ENCODE data around the gene FAM222A. TPM values are rescaled to one million over a fixed set of nuclear protein-coding genes. Genes with fewer than 3 reads are reported as not detected.

The FAM222A gene
- total and polyA plus RNA-seq, 2 of the 8 experiments (the other 6 are each of a cell fraction or from before 2014, with no cell fraction given): 0.94 to 1.1 TPM

DNA sequence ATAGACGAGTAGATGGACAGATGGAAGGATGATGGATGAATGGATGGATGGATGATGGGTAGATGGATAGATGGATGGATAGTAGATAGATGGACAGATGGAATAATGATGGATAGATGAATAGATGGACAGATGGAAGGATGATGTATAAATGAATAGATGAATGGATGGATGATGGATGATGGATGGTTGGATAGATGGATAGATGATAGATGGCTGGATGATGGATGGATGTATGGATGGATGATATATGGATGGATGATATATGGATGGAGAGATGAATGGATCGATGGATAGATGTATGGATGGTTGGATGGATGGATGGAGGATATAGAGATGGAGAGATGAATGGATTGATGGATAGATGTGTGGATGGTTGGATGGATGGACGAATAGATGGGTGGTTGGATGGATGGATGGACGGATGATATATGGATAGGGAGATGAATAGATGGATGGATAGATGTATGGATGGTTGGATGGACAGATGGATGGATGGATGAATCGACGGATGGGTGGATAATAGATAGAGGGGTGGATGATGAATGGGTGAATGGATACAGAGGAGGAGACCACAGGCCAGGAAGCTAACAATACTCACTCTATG, 100.3 kb downstream of the FAM222A start:
- H4K8ac ChIP-seq (ENCODE audit: extremely low read depth, insufficient read depth, low read length): no peak overlapping the region
- FAIRE-seq (no peak), DNase-seq (ENCODE audit: low read depth in 1 of 2, low spot score in 2 of 2) (no peak)
- H3K14ac ChIP-seq (ENCODE audit: insufficient read length): no peak overlapping the region
- no peak overlapping the region for H3K4me3 ChIP-seq (ENCODE audit: extremely low read depth in 1 of 4, insufficient read depth in 2 of 4, low read depth in 3 of 4, low read length in 4 of 4)
- H3K9ac ChIP-seq (replicated peaks in 1 of 4; ENCODE audit: extremely low read depth in 1 of 4, low read depth in 3 of 4, low read length in 3 of 4): no peak overlapping the region
- H3K36me3 ChIP-seq (ENCODE audit: control insufficient read depth in 2 of 4, insufficient read depth in 4 of 4, low read length in 3 of 4): no peaks in the 10 kb centered on the region
- no peak overlapping the region for H4K91ac ChIP-seq (replicated peaks; ENCODE audit: insufficient read length, low read length)
- H3K79me2 ChIP-seq (ENCODE audit: control insufficient read depth in 1 of 2, insufficient read depth in 2 of 2, low read length in 2 of 2): no peaks in the 10 kb centered on the region
- no peak overlapping the region for H4K5ac ChIP-seq (ENCODE audit: insufficient read length, low read depth, low read length)
- peaks cover 0 to 13% of the 10 kb centered on the region in 2 experiments for H4K20me1 ChIP-seq (replicated peaks in 1 of 2; ENCODE audit: control insufficient read depth in 1 of 2, insufficient read depth in 2 of 2, low read length in 2 of 2)
- ChIA-PET CTCF (ENCODE audit: partially characterized antibody) (interaction anchor here (1.0 to 2.8 kb wide), 4 partner anchors 8 to 32 kb away, joined by 3 to 28 read pairs (median 4); no protein-coding TSS in a partner anchor), POLR2A (ENCODE audit: partially characterized antibody) (no interaction called here)
- H3K79me1 ChIP-seq (ENCODE audit: low read depth, low read length): no peaks in the 10 kb centered on the region
- no peaks in the 10 kb centered on the region for H3K27me3 ChIP-seq (replicated peaks in 1 of 4; ENCODE audit: control insufficient read depth in 3 of 4, extremely low read depth in 1 of 4, insufficient read depth in 3 of 4, low read length in 3 of 4)
- WGBS, 2 experiments (ENCODE audit: extremely low coverage in 1 of 2, insufficient coverage in 1 of 2, insufficient read length in 1 of 2, insufficient replicate concordance in 2 of 2, low coverage in 1 of 2, low lambda C conversion rate in 2 of 2, missing lambda C conversion rate in 1 of 2): 84 to 100% methylated on average over 6 of the region's 6 CpGs
- H2AK5ac ChIP-seq (ENCODE audit: low read depth, low read length): no peak overlapping the region
- no peak overlapping the region for H3K18ac ChIP-seq (ENCODE audit: extremely low read depth, low read length)
- no peak overlapping the region for H2BK120ac ChIP-seq (replicated peaks; ENCODE audit: low read depth, low read length)
- H2BK12ac ChIP-seq (ENCODE audit: low read depth, low read length): no peak overlapping the region
- H2AFZ ChIP-seq (ENCODE audit: low read length): no peak overlapping the region
- TF ChIP-seq KDM4A (IDR thresholded peaks at IDR 0.05; ENCODE audit: low read depth, low read length, severe bottlenecking): no peak
- no peak for TF ChIP-seq CREB1 (IDR thresholded peaks at IDR 0.05)
- TF ChIP-seq SAP30 (IDR thresholded peaks at IDR 0.05; ENCODE audit: insufficient read depth, insufficient replicate concordance, low read length): no peak
- TF ChIP-seq YY1 (IDR thresholded peaks at IDR 0.05; ENCODE audit: low read depth, low read length): no peak
- no peak overlapping the region for H3K23ac ChIP-seq (ENCODE audit: insufficient read length)
- peak overlapping the region; percentile 18 for H3K56ac ChIP-seq (replicated peaks; ENCODE audit: insufficient read length, low read depth, low read length)
- H3K27ac ChIP-seq (ENCODE audit: low read depth, low read length): no peak overlapping the region
- peaks cover 17% of the 10 kb centered on the region; the same call in 1 of the 2 replicates for H3K23me2 ChIP-seq (ENCODE audit: low read depth, low read length)
- H3K4me1 ChIP-seq (replicated peaks in 1 of 4; ENCODE audit: control insufficient read depth in 3 of 4, insufficient read depth in 4 of 4, low read length in 3 of 4): no peaks in the 10 kb centered on the region; a peak in 1 of 7 replicates
- no peak overlapping the region for H2BK5ac ChIP-seq (ENCODE audit: low read depth, low read length)
- no peak overlapping the region for H3K4me2 ChIP-seq (ENCODE audit: insufficient read depth in 1 of 2, low read depth in 2 of 2, low read length in 2 of 2)
- H2BK15ac ChIP-seq (ENCODE audit: low read length): no peak overlapping the region
- 0 out of 4 replicates have a peak, but pooled peaks cover 0 to 5% of the 10 kb centered on the region in 2 experiments for H3K9me3 ChIP-seq (ENCODE audit: insufficient read depth in 2 of 2, low read depth in 1 of 2, low read length in 1 of 2)
- no peak overlapping the region for H2BK20ac ChIP-seq (ENCODE audit: low read length)
- H3K4ac ChIP-seq (replicated peaks; ENCODE audit: insufficient read length, low read depth, low read length): no peak overlapping the region
